Activated naive CD4-positive, alpha-beta T cell treated with anti-CD3 and anti-CD28 coated beads for 36 hours (primary cell): Measurements from ENCODE around the gene SLC8B1. TPM values are rescaled to one million over a fixed set of nuclear protein-coding genes. Genes with fewer than 3 reads are reported as not detected.
A peak's percentile ranks its signal among the peaks of the same experiment; 100 is the strongest.

Experiments
- CTCF ChIA-PET: fragments of 350-600 bp; sonication (Branson Sonifier 250); formaldehyde crosslinking; loops from one replicate; lab custom pipeline; 2021; ENCODE audit warnings: antibody characterized with exemption; lab: Charles Lee
- DNase-seq: peaks from one replicate; pipeline ENCODE4 v3.0.0-alpha.2; 2020
- H3K27ac Mint-ChIP-seq: one replicate; pipeline ENCODE4 v1.8.0; 2021; ENCODE audit warnings: mild to moderate bottlenecking, mixed read lengths
- H3K27me3 Mint-ChIP-seq: one replicate; pipeline ENCODE4 v1.8.0; 2021; ENCODE audit warnings: low read depth, mixed read lengths
- H3K36me3 Mint-ChIP-seq: one replicate; pipeline ENCODE4 v1.8.0; 2021; ENCODE audit warnings: low read depth, mixed read lengths
- H3K4me1 Mint-ChIP-seq: one replicate; pipeline ENCODE4 v1.8.0; 2021; ENCODE audit warnings: low read depth, mixed read lengths
- H3K4me3 Mint-ChIP-seq: one replicate; pipeline ENCODE4 v1.8.0; 2021; ENCODE audit warnings: mild to moderate bottlenecking, moderate library complexity, mixed read lengths
- H3K9me3 Mint-ChIP-seq: one replicate; pipeline ENCODE4 v1.8.0; 2021; ENCODE audit warnings: mixed read lengths
- intact Hi-C: fragments of 100-400 bp; cut with micrococcal nuclease; formaldehyde crosslinking; loops from one replicate; pipeline ENCODE4 v1.15.1; 2023
- total RNA-seq, 2 experiments: library from RNA; stranded (reverse); gene quantifications; one replicate each; pipeline ENCODE4 v1.2.3, GENCODE V29; 2021

The SLC8B1 gene
- total RNA-seq, 2 experiments from 2014 or later, result 20.2 to 20.4 TPM

GRCh38 chr12:113329022-113329790 lies 5.7 kb downstream of the SLC8B1 start:
- no peak overlapping the region for H3K27ac Mint-ChIP-seq
- peaks cover 38% of the 10 kb centered on the region for H3K36me3 Mint-ChIP-seq
- intact Hi-C loops, result no loop called here

GRCh38 chr12:113328368-113328889 lies 6.5 kb downstream of the SLC8B1 start:
- CTCF ChIA-PET, result interaction anchor here (0.6 to 0.7 kb wide), 2 partner anchors 131 to 132 kb away, joined by 3 to 5 read pairs; no protein-coding TSS in a partner anchor
- H3K4me3 Mint-ChIP-seq, result no peak overlapping the region
- H3K27ac Mint-ChIP-seq, result no peak overlapping the region
- no peaks in the 10 kb centered on the region for H3K27me3 Mint-ChIP-seq
- no peaks in the 10 kb centered on the region for H3K9me3 Mint-ChIP-seq
- peaks cover 53% of the 10 kb centered on the region for H3K4me1 Mint-ChIP-seq
- peaks cover 42% of the 10 kb centered on the region for H3K36me3 Mint-ChIP-seq
- DNase-seq, result no peak
- intact Hi-C loops, result no loop called here

More at GRCh38 chr12:113329022-113329790, 5.7 kb downstream of the SLC8B1 start:
- Mint-ChIP-seq H3K4me1 (peaks cover 56% of the 10 kb centered on the region), H3K4me3 (no peak overlapping the region), H3K27me3 (no peaks in the 10 kb centered on the region), H3K9me3 (no peaks in the 10 kb centered on the region)
- CTCF ChIA-PET, result no interaction called here
- no peak for DNase-seq

GRCh38 chr12:113326775-113327395 lies 8.0 kb downstream of the SLC8B1 start:
- peaks cover 43% of the 10 kb centered on the region for H3K36me3 Mint-ChIP-seq

GRCh38 chr12:113325916-113326315 lies 9.0 kb downstream of the SLC8B1 start:
- DNase-seq, result no peak
- CTCF ChIA-PET, result interaction anchor here (1.1 kb wide), 1 partner anchor 10 kb away, joined by 3 read pairs; no protein-coding TSS in a partner anchor
- Mint-ChIP-seq H3K9me3 (no peaks in the 10 kb centered on the region), H3K36me3 (peaks cover 43% of the 10 kb centered on the region), H3K27ac (no peak overlapping the region), H3K4me3 (no peak overlapping the region), H3K4me1 (peaks cover 35% of the 10 kb centered on the region), H3K27me3 (no peaks in the 10 kb centered on the region)
- intact Hi-C loops, result no loop called here

More at GRCh38 chr12:113326775-113327395, 8.0 kb downstream of the SLC8B1 start:
- Mint-ChIP-seq H3K4me1 (peaks cover 40% of the 10 kb centered on the region), H3K4me3 (no peak overlapping the region), H3K27ac (peak overlapping the region; percentile 51), H3K27me3 (no peaks in the 10 kb centered on the region), H3K9me3 (no peaks in the 10 kb centered on the region)
- CTCF ChIA-PET, result interaction anchor here (1.1 kb wide), 1 partner anchor 11 kb away, joined by 3 read pairs; no protein-coding TSS in a partner anchor
- intact Hi-C loops, result no loop called here
- DNase-seq, result no peak

GRCh38 chr12:113322343-113322742 lies 12.6 kb downstream of the SLC8B1 start:
- peak overlapping the region; percentile 19 for H3K27ac Mint-ChIP-seq
- DNase-seq, result no peak
- CTCF ChIA-PET, result no interaction called here
- H3K4me1 Mint-ChIP-seq, result peaks cover 15% of the 10 kb centered on the region
- no peaks in the 10 kb centered on the region for H3K9me3 Mint-ChIP-seq
- H3K4me3 Mint-ChIP-seq, result no peak overlapping the region
- intact Hi-C loops, result no loop called here
- H3K36me3 Mint-ChIP-seq, result peaks cover 47% of the 10 kb centered on the region
- no peaks in the 10 kb centered on the region for H3K27me3 Mint-ChIP-seq

- Mint-ChIP-seq H3K4me1 (peaks cover 8% of the 10 kb centered on the region), H3K4me3 (no peak overlapping the region), H3K9me3 (no peaks in the 10 kb centered on the region), H3K27me3 (no peaks in the 10 kb centered on the region), H3K27ac (no peak overlapping the region), H3K36me3 (peaks cover 41% of the 10 kb centered on the region)
- intact Hi-C loops, result no loop called here
- DNase-seq, result no peak
- CTCF ChIA-PET, result no interaction called here
Measured at GRCh38 chr12:113320401-113320800, 14.5 kb downstream of the SLC8B1 start.

GRCh38 chr12:113318900-113319628 lies 15.8 kb downstream of the SLC8B1 start:
- CTCF ChIA-PET, result no interaction called here
- no peak overlapping the region for H3K27ac Mint-ChIP-seq
- H3K4me1 Mint-ChIP-seq, result peaks cover 6% of the 10 kb centered on the region
- H3K4me3 Mint-ChIP-seq, result no peak overlapping the region
- no peaks in the 10 kb centered on the region for H3K9me3 Mint-ChIP-seq
- H3K36me3 Mint-ChIP-seq, result peaks cover 45% of the 10 kb centered on the region
- no peaks in the 10 kb centered on the region for H3K27me3 Mint-ChIP-seq
- intact Hi-C loops, result no loop called here
- DNase-seq, result no peak

- intact Hi-C loops, result no loop called here
- H3K36me3 Mint-ChIP-seq, result peaks cover 44% of the 10 kb centered on the region
- DNase-seq, result no peak
- no peaks in the 10 kb centered on the region for H3K27me3 Mint-ChIP-seq
- no peak overlapping the region for H3K4me3 Mint-ChIP-seq
- peaks cover 2% of the 10 kb centered on the region for H3K4me1 Mint-ChIP-seq
- H3K9me3 Mint-ChIP-seq, result no peaks in the 10 kb centered on the region
- CTCF ChIA-PET, result no interaction called here
- no peak overlapping the region for H3K27ac Mint-ChIP-seq
Measured at GRCh38 chr12:113318046-113318656, 16.8 kb downstream of the SLC8B1 start.

GRCh38 chr12:113317122-113317521 lies 17.8 kb downstream of the SLC8B1 start:
- CTCF ChIA-PET, result interaction anchor here (0.6 to 0.9 kb wide), 3 partner anchors 10 to 166 kb away, joined by 3 read pairs; no protein-coding TSS in a partner anchor
- H3K27ac Mint-ChIP-seq, result no peak overlapping the region
- no peak for DNase-seq
- peaks cover 40% of the 10 kb centered on the region for H3K36me3 Mint-ChIP-seq
- peaks cover 2% of the 10 kb centered on the region for H3K4me1 Mint-ChIP-seq
- H3K4me3 Mint-ChIP-seq, result no peak overlapping the region
- intact Hi-C loops, result no loop called here
- H3K27me3 Mint-ChIP-seq, result no peaks in the 10 kb centered on the region
- H3K9me3 Mint-ChIP-seq, result no peaks in the 10 kb centered on the region

- intact Hi-C loops, result no loop called here
- Mint-ChIP-seq H3K9me3 (no peaks in the 10 kb centered on the region), H3K27ac (no peak overlapping the region), H3K4me3 (no peak overlapping the region), H3K27me3 (no peaks in the 10 kb centered on the region), H3K4me1 (peaks cover 2% of the 10 kb centered on the region), H3K36me3 (peaks cover 40% of the 10 kb centered on the region)
- CTCF ChIA-PET, result interaction anchor here (0.7 to 1.1 kb wide), 4 partner anchors 9 to 106 kb away, joined by 3 read pairs; partner anchors contain the start of gene SDSL
- DNase-seq, result no peak
Measured at GRCh38 chr12:113316155-113316554, 18.8 kb downstream of the SLC8B1 start.

- no peak overlapping the region for H3K4me3 Mint-ChIP-seq
Measured at GRCh38 chr12:113315358-113315757, 19.6 kb downstream of the SLC8B1 start.

More at GRCh38 chr12:113315358-113315757, 19.6 kb downstream of the SLC8B1 start:
- H3K27ac Mint-ChIP-seq, result no peak overlapping the region
- no peaks in the 10 kb centered on the region for H3K9me3 Mint-ChIP-seq
- CTCF ChIA-PET, result interaction anchor here (0.7 to 1.1 kb wide), 2 partner anchors 98 to 107 kb away, joined by 3 read pairs; partner anchors contain the start of gene SDSL
- no peak for DNase-seq
- intact Hi-C loops, result no loop called here
- H3K4me1 Mint-ChIP-seq, result peaks cover 2% of the 10 kb centered on the region
- H3K36me3 Mint-ChIP-seq, result peaks cover 40% of the 10 kb centered on the region
- no peaks in the 10 kb centered on the region for H3K27me3 Mint-ChIP-seq
